NCI-H774 (cell line): ENCODE measurements around the gene CLSTN2.

Experiments
- DNase-seq: peaks from one replicate; lab custom pipeline; 2025; lab: John Stamatoyannopoulos, UW

The CLSTN2 gene

DNA sequence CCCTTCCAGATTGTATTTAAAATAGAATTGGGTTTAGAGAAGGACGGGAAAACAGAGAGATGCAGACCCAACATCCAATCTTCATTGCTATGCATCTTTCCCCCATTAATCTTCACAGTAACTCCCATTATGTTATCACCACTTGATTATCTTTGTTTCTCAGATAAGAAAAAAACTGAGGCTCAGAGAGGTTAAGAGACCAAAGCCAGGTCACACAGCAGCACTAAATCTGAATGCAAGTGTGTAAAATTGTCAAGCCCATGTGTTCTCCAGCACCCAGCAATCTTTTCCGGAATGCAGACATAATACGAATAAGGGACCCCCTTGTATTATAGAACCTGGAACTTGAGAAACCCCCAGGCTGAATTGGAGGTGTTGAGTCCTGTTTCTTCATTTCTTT lies 662.4 kb downstream of the CLSTN2 start:
- DNase-seq: no peak

DNA sequence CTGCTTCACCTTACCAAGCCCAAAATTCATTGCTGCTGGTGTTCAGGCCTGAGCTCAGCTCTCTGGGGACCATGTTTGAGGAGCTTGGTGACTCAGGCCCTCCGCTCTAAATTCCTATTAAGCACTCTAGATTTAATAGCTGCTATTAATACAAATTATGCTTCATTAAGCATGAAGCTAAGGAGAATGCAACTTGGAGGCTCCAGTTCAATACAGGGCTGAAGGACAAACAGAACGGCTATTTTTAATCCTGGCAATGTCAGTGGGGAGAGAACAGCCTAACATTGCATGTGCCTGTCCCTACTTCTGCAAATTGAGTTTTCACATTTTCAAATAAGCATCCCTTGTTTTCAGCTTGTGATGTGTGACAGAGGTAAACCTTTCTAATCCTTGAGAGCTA lies 662.8 kb downstream of the CLSTN2 start:
- DNase-seq: no peak

DNA sequence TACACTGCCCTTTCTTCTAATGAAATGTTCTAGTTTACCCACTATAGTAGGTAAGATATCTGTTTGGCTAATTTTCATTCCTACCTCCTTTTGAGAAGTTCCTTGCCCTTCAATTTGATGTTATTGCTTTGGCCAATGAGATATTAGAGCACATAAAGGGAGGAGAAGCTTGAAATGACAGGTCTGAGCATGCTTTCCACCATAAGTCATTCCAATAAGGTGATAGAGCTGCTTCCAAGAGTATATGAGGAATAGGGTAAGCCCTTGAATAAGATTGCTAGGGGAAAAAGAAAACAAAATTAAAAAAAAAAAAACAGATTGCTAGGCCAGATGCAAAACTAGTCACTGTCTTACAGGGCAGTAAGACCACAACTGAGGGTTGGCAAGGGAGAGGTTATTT lies 664.0 kb downstream of the CLSTN2 start:
- DNase-seq: no peak

DNA sequence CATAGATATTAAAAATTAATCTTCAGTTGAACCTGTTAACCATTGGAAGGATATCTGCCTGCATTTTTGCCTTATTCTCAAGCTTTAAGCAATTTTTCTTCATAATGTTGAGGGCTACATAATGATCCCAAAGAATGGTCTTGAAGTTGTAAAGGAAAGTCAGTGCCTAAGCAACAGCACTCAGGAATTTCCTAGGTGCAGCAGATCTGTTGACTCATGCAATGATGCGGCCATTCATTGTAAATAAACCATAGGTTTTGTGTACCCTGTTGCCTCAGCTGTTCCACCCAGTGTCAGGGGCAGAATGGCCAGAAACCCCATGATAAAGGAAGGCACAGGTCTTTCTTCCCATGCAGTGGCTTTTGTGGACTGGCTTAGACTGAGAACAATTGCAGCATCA lies 664.5 kb downstream of the CLSTN2 start:
- no peak for DNase-seq

DNA sequence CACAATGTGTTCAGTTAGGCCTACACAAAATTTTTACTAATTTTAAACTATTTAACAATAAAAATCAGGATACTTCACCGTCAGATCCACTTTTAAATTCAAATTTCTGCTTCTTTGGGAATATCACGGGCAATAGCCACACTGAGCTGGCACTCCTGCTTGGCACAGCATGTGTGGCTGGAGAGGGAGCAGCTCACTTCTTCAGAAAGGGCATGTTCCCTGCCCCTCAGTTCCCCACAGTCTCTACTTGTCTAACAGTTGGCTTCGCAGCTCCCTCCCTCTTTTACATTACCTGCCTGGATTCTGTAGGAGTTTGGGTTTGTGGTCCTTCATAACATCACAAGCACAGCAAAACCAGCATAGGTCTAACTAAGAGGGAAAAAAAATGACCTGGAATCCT lies 666.9 kb downstream of the CLSTN2 start:
- DNase-seq: no peak

DNA sequence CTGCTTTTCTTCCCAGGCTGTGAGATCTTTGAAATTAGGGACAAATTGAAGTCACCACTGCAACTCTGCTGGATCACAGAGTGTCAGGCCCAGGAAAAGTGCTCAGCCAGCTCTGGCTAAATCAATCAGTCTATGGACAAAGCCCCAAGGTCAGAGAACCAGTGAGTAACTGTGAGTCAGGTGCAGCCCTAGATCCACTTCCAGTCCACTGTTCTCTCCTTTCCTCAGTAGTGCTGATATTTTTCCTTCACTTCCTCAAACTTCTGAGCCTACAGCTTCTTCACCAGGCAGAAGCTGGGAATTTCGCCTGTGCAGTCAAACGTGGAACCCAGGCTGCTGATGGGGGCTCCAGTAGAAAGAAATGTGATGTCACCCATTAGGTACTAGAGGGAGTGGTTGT lies 667.8 kb downstream of the CLSTN2 start:
- no peak for DNase-seq

DNA sequence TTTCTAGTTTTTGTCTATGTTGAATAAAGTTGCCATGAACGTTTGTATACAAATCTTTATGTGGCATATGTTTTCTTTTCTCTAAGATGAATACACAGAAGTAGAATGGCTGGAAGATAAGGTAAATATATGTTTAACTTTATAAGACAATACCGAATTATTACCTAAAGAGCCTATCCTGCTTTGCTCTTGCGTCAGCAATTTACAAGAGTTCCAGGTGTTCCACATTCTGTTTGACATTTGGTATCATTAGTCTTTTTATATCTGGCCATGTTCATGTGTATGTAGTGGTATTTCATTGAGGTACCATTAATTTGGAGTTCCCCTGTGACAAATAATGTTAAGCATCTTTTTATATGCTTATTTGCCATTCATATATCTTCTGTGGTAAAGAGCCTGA lies 668.8 kb downstream of the CLSTN2 start:
- peak; percentile 54 for DNase-seq

DNA sequence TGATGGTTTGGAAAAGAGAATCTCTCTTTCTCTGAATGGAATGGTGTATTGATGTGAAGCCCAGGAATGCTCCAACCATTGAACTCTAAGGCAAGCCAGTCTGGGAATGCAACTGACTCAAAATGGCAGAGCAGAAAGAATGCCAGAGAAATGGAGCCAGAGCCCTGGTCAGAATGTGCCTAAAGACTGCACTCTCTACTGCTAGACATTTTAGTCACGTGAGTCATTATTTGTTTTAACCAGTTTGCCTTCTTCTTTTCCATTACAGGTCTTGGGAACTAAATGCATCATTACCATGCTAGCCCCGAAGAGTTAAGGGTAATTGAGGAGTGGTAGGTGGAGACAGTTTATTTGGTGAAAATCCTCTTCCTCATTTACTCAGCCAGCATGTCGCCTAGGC lies 675.6 kb downstream of the CLSTN2 start:
- DNase-seq: no peak

DNA sequence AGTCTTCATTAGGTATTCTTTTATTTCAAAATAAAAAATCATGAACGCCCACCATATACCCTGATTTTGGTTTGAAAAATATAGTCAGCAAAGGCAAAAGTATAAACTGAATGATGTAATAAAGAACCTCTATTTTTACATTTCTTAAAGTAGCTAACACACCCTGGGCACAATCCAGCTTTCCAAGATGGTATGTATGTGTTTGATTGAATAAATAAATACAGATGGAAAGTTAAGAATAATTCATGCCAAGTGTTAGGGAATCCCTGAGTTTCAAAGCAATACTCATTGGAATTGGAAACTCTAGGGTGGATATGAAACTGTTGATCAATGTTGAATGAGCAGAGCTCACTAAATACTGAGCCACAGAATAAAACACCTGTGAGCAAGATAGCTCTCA lies 679.0 kb downstream of the CLSTN2 start:
- DNase-seq: no peak

DNA sequence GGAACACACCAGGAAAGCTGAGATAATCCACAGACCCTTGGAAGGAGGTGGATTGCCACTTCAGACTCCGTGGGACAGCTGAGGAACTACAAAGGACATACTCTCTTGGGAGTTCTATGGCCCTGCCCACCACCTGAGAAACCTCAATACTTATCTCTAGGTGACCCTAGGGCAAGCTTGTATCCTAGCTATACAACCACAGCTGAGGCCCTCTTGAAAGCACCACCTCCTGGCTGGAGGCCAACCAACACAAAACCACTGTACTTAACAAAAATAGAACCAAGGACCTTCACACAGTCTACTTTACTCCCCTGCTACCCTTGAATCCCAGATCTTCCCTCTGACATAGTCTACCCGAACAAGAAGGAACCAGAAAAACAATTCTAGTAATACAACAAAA lies 682.1 kb downstream of the CLSTN2 start:
- DNase-seq: no peak

DNA sequence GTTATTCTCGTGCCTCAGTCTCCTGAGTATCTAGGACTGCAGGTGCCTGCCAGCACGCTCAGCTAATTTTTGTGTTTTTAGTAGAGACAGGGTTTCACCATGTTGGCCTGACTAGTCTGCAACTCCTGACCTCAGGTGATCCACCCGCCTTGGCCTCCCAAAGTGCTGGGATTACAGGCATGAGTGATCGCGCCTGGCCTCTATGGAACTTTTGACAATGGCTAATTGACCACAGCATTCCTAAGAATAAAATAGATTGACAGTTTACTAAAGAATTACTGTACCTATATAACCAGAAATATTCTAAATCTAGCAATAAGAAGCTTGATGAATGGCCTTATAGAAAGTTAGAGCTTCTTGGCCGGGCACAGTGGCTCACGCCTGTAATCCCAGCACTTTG lies 691.9 kb downstream of the CLSTN2 start:
- DNase-seq: no peak
